ENCODE data around the gene GRK7. TPM values are rescaled to one million over a fixed set of nuclear protein-coding genes. Genes with fewer than 3 reads are reported as not detected.
A peak's percentile ranks its signal among the peaks of the same experiment; 100 is the strongest.

GRK7 gene
- total RNA-seq, 1 experiment from 2014 or later = not detected

DNA sequence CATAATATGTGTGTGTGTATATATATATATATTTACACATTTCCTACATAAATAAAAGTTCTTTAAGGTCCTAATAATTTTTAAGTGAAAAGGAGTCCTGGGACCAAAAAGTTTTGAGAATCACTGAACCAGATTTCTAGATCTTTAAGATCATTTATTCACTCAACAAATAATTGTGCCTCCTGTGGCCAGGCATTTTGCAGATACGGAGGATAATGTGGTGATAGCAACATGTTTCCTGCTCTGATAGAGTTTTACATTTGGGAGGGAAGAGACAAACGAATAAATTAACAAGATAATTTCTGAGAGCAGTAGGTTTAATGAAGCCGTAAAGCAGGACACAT lies 25.6 kb upstream of the GRK7 start:
- no peak for DNase-seq
- peak overlapping the region; percentile 82 for H3K18ac ChIP-seq (ENCODE audit: insufficient read length, low read depth, low read length)
- Mint-ChIP-seq H3K4me3 (peak overlapping the region; percentile 77 to 86), H3K9me3 (no peaks in the 10 kb centered on the region), H3K4me1 (peaks cover 15 to 24% of the 10 kb centered on the region in 2 experiments), H3K27ac (peak overlapping the region in 2 of 3 experiments; percentile 85 to 86; a peak in 5 of 7 replicates), H3K27me3 (ENCODE audit: low read depth) (no peaks in the 10 kb centered on the region), H3K36me3 (ENCODE audit: insufficient read depth in 1 of 3, low read depth in 3 of 3) (peaks cover 5 to 8% (median 8%) of the 10 kb centered on the region in 3 experiments; a peak in 5 of 7 replicates)
- no peak overlapping the region for H3T11ph ChIP-seq (ENCODE audit: low read length)
- H3K23me2 ChIP-seq (ENCODE audit: insufficient read length, low read depth, low read length, poor library complexity, severe bottlenecking) = peaks cover 6% of the 10 kb centered on the region
- peak overlapping the region; percentile 56 for H3K9ac ChIP-seq (ENCODE audit: extremely low read depth, insufficient read length, low read length)
- H3K79me2 ChIP-seq (ENCODE audit: insufficient read depth, low read length) = peaks cover 25% of the 10 kb centered on the region
- no peak overlapping the region for H4K8ac ChIP-seq (replicated peaks; ENCODE audit: insufficient read length, low read depth, low read length)
- no peak overlapping the region for H2BK120ac ChIP-seq (ENCODE audit: low read depth, low read length, poor library complexity, severe bottlenecking)
- no peak overlapping the region for H2BK20ac ChIP-seq (ENCODE audit: low read depth, low read length, poor library complexity, severe bottlenecking)
- no peak overlapping the region for H3K56ac ChIP-seq (ENCODE audit: insufficient read length, low read depth, low read length)
- no peaks in the 10 kb centered on the region for H4K20me1 ChIP-seq (ENCODE audit: control insufficient read depth, insufficient read depth, insufficient read length)
- H3K4me1 ChIP-seq (ENCODE audit: insufficient read depth, low read length) = no peaks in the 10 kb centered on the region; the same call in 1 of the 2 replicates
- WGBS (ENCODE audit: extremely low coverage, insufficient read length, low lambda C conversion rate) = no CpG with 5 or more reads among the region's 3 CpGs
- no peak overlapping the region for H2BK15ac ChIP-seq (ENCODE audit: low read depth, low read length)
- H3K27ac ChIP-seq (ENCODE audit: insufficient read length, low read depth, low read length) = no peak overlapping the region
- H3K4me2 ChIP-seq (ENCODE audit: insufficient read depth, insufficient read length, low read length) = peak overlapping the region; percentile 70
- no peak overlapping the region for H4K5ac ChIP-seq (ENCODE audit: insufficient read length, low read depth, low read length)
- H3K23ac ChIP-seq (ENCODE audit: insufficient read length, low read depth, low read length) = no peak overlapping the region
- no peak overlapping the region for H2BK12ac ChIP-seq (ENCODE audit: insufficient read length, low read depth, low read length)
- no peak overlapping the region for H3K4ac ChIP-seq (ENCODE audit: low read depth, low read length)
- no peaks in the 10 kb centered on the region for H3K27me3 ChIP-seq (ENCODE audit: insufficient read depth, low read length)
- peak overlapping the region; percentile 85 for H2AFZ ChIP-seq (ENCODE audit: low read length)
- no peaks in the 10 kb centered on the region for H3K9me3 ChIP-seq (ENCODE audit: control insufficient read depth, low read depth, low read length)
- no peak overlapping the region for H3K14ac ChIP-seq (ENCODE audit: insufficient read depth, low read length)
- H3K79me1 ChIP-seq (ENCODE audit: insufficient read depth, low read depth, low read length, poor library complexity, severe bottlenecking) = no peaks in the 10 kb centered on the region
- H2AK5ac ChIP-seq (ENCODE audit: insufficient read length, low read length) = no peak overlapping the region
- TF ChIP-seq, protein P1, sequence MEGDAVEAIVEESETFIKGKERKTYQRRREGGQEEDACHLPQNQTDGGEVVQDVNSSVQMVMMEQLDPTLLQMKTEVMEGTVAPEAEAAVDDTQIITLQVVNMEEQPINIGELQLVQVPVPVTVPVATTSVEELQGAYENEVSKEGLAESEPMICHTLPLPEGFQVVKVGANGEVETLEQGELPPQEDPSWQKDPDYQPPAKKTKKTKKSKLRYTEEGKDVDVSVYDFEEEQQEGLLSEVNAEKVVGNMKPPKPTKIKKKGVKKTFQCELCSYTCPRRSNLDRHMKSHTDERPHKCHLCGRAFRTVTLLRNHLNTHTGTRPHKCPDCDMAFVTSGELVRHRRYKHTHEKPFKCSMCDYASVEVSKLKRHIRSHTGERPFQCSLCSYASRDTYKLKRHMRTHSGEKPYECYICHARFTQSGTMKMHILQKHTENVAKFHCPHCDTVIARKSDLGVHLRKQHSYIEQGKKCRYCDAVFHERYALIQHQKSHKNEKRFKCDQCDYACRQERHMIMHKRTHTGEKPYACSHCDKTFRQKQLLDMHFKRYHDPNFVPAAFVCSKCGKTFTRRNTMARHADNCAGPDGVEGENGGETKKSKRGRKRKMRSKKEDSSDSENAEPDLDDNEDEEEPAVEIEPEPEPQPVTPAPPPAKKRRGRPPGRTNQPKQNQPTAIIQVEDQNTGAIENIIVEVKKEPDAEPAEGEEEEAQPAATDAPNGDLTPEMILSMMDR (conservative IDR thresholded peaks at IDR 0.05) = no peak
- H2BK5ac ChIP-seq (ENCODE audit: insufficient read length, low read length) = no peak overlapping the region
- no peak overlapping the region for H4K91ac ChIP-seq (ENCODE audit: insufficient read length, low read depth, low read length)
